HEK293 (cell line): ENCODE results near the gene LRCH2.

Experiments used
- HOXA7 ChIP-seq: sonication (generic); formaldehyde crosslinking; IDR thresholded peaks from 2 replicates; pipeline ENCODE4 v1.8.1; 2022; ENCODE audit warnings: missing genetic modification reagents, borderline replicate concordance
- KLF9 ChIP-seq: fragments of 450-650 bp; formaldehyde crosslinking; IDR thresholded peaks from 2 replicates; pipeline ENCODE4 v1.5.1; 2016; ENCODE audit warnings: missing biosample characterization, missing genetic modification characterization, low read depth
- MYNN ChIP-seq: fragments of 450-650 bp; formaldehyde crosslinking; IDR thresholded peaks from 2 replicates; pipeline ENCODE4 v1.5.1; 2016; ENCODE audit warnings: missing biosample characterization, missing genetic modification characterization, borderline replicate concordance
- PRDM1 ChIP-seq: fragments of 450-650 bp; formaldehyde crosslinking; IDR thresholded peaks from 2 replicates; pipeline ENCODE4; 2016; ENCODE audit warnings: missing biosample characterization, missing genetic modification characterization
- SP3 ChIP-seq: fragments of 450-650 bp; formaldehyde crosslinking; IDR thresholded peaks from 2 replicates; pipeline ENCODE4 v1.5.1; 2016; ENCODE audit warnings: missing biosample characterization, missing genetic modification characterization
- ZNF791 ChIP-seq: fragments of 450-650 bp; formaldehyde crosslinking; IDR thresholded peaks from 2 replicates; pipeline ENCODE4 v1.5.1; 2016; ENCODE audit warnings: missing biosample characterization, missing genetic modification characterization
- ZNF843 ChIP-seq: fragments of 450-650 bp; formaldehyde crosslinking; IDR thresholded peaks from 2 replicates; pipeline ENCODE4 v1.5.1; 2016; ENCODE audit warnings: missing biosample characterization, missing genetic modification characterization
- ZXDB ChIP-seq: fragments of 450-650 bp; formaldehyde crosslinking; IDR thresholded peaks from 2 replicates; pipeline ENCODE4 v1.5.1; 2016; ENCODE audit warnings: missing biosample characterization, missing genetic modification characterization
- TF ChIP-seq, protein P1 (sequence below): fragments of 450-650 bp; formaldehyde crosslinking; IDR thresholded peaks from 2 replicates; pipeline ENCODE4 v1.5.1; 2016; ENCODE audit warnings: missing biosample characterization, missing genetic modification characterization
- TF ChIP-seq, protein P2 (sequence below): fragments of 450-650 bp; formaldehyde crosslinking; IDR thresholded peaks from 2 replicates; pipeline ENCODE4 v1.5.1; 2016; ENCODE audit warnings: missing biosample characterization, missing genetic modification characterization, low read depth
- TF ChIP-seq, protein P3 (sequence below): fragments of 450-650 bp; formaldehyde crosslinking; optimal IDR thresholded peaks from 2 replicates; pipeline ENCODE3; 2016; ENCODE audit warnings: missing biosample characterization, mild to moderate bottlenecking, missing genetic modification characterization

DNA sequence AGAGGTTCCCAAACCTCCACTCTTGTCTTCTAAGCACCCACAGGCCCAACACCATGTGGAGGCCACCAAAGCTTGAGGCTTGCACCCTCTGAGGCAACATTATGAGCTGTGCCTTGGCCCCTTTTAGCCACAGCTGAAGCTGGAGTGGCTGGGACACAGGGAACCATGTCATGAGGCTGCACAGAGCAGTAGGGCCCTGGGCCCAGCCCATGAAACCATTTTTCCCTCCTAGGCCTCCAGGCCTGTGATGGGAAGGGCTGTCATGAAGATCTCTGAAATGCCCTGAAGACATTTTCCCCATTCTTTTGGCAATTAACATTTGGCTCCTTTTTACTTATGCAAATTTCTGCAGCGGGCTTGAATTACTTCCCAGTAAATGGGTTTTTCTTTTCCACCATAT lies 29.9 kb downstream of the LRCH2 start:
- TF ChIP-seq, protein P1, sequence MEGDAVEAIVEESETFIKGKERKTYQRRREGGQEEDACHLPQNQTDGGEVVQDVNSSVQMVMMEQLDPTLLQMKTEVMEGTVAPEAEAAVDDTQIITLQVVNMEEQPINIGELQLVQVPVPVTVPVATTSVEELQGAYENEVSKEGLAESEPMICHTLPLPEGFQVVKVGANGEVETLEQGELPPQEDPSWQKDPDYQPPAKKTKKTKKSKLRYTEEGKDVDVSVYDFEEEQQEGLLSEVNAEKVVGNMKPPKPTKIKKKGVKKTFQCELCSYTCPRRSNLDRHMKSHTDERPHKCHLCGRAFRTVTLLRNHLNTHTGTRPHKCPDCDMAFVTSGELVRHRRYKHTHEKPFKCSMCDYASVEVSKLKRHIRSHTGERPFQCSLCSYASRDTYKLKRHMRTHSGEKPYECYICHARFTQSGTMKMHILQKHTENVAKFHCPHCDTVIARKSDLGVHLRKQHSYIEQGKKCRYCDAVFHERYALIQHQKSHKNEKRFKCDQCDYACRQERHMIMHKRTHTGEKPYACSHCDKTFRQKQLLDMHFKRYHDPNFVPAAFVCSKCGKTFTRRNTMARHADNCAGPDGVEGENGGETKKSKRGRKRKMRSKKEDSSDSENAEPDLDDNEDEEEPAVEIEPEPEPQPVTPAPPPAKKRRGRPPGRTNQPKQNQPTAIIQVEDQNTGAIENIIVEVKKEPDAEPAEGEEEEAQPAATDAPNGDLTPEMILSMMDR (tag by site-specific recombination): no peak
- TF ChIP-seq PRDM1 (tag by site-specific recombination) (no peak), ZXDB (no peak), ZNF843 (tag by site-specific recombination) (no peak), HOXA7 (CRISPR knock-in tag) (no peak), MYNN (tag by site-specific recombination) (no peak), ZNF791 (tag by site-specific recombination) (no peak), KLF9 (tag by site-specific recombination) (no peak), SP3 (no peak)
- TF ChIP-seq, protein P2, sequence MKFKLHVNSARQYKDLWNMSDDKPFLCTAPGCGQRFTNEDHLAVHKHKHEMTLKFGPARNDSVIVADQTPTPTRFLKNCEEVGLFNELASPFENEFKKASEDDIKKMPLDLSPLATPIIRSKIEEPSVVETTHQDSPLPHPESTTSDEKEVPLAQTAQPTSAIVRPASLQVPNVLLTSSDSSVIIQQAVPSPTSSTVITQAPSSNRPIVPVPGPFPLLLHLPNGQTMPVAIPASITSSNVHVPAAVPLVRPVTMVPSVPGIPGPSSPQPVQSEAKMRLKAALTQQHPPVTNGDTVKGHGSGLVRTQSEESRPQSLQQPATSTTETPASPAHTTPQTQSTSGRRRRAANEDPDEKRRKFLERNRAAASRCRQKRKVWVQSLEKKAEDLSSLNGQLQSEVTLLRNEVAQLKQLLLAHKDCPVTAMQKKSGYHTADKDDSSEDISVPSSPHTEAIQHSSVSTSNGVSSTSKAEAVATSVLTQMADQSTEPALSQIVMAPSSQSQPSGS: no peak
- TF ChIP-seq, protein P3, sequence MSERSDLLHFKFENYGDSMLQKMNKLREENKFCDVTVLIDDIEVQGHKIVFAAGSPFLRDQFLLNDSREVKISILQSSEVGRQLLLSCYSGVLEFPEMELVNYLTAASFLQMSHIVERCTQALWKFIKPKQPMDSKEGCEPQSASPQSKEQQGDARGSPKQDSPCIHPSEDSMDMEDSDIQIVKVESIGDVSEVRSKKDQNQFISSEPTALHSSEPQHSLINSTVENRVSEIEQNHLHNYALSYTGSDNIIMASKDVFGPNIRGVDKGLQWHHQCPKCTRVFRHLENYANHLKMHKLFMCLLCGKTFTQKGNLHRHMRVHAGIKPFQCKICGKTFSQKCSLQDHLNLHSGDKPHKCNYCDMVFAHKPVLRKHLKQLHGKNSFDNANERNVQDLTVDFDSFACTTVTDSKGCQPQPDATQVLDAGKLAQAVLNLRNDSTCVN (tag by site-specific recombination): no peak
